IMR-90 (cell line): Measurements from ENCODE around the gene ARHGEF12. TPM values are rescaled to one million over a fixed set of nuclear protein-coding genes. Genes with fewer than 3 reads are reported as not detected.

Experiments
- ATAC-seq: fragments of 200-7000 bp; cut with Tn5 transposase; 2 replicates; pipeline ENCODE4 v1.9.1; 2020; ENCODE audit warnings: low read depth, mild to moderate bottlenecking, moderate library complexity
- BruUV-seq: library from RNA; stranded (reverse); fragments of 400-500 nt; replicated peaks from 2 replicates; lab custom pipeline; 2021; lab: Mats Ljungman, UMichigan
- CTCF ChIA-PET: fragments of 300-600 bp; formaldehyde crosslinking; extraction: SDS; loops from one replicate; lab custom pipeline; 2021; ENCODE audit warnings: antibody characterized with exemption; lab: Yijun Ruan, JAX
- POLR2A ChIA-PET: fragments of 300-600 bp; sonication (Branson Sonifier 250); formaldehyde crosslinking; loops from one replicate; lab custom pipeline; 2022; ENCODE audit warnings: antibody characterized with exemption; ENCODE audit not compliant: unreplicated experiment; lab: Charles Lee
- DNase-seq: peaks from one replicate; pipeline ENCODE4 v3.0.0; 2013
- H2AFZ ChIP-seq: replicated peaks from 2 replicates; pipeline ENCODE3; 2013; ENCODE audit warnings: low read length, mild to moderate bottlenecking; ENCODE audit not compliant: poor library complexity
- H2AK5ac ChIP-seq: 2 replicates; pipeline ENCODE4 v1.6.1; 2013; ENCODE audit warnings: low read depth, low read length, inconsistent platforms
- H2AK9ac ChIP-seq: replicated peaks from 2 replicates; pipeline ENCODE3; 2013; ENCODE audit warnings: mild to moderate bottlenecking, low read depth, low read length, moderate library complexity; ENCODE audit not compliant: poor library complexity
- H2BK120ac ChIP-seq: 2 replicates; pipeline ENCODE4 v1.6.1; 2013; ENCODE audit warnings: low read depth, low read length, inconsistent platforms
- H2BK15ac ChIP-seq: 3 replicates; pipeline ENCODE4 v1.6.1; 2013; ENCODE audit warnings: low read depth, low read length, inconsistent platforms
- H2BK20ac ChIP-seq: 2 replicates; pipeline ENCODE4 v1.6.1; 2013; ENCODE audit warnings: low read depth, mild to moderate bottlenecking, inconsistent platforms, low read length, moderate library complexity
- H2BK5ac ChIP-seq: 2 replicates; pipeline ENCODE4 v1.6.1; 2013; ENCODE audit warnings: mild to moderate bottlenecking, low read depth, low read length, inconsistent platforms; ENCODE audit not compliant: poor library complexity, severe bottlenecking
- H3K14ac ChIP-seq: replicated peaks from 2 replicates; pipeline ENCODE4 v1.6.1; 2013; ENCODE audit warnings: low read depth, low read length, inconsistent platforms
- H3K18ac ChIP-seq: 2 replicates; pipeline ENCODE4 v1.6.1; 2013; ENCODE audit warnings: low read depth, low read length, control low read depth
- H3K23ac ChIP-seq: 2 replicates; pipeline ENCODE4 v1.6.1; 2013; ENCODE audit warnings: low read depth, low read length, inconsistent platforms
- H3K27ac ChIP-seq: 2 replicates; pipeline ENCODE4 v1.5.1; 2013; ENCODE audit warnings: mild to moderate bottlenecking, control low read depth, low read length; ENCODE audit not compliant: insufficient read depth
- H3K27me3 ChIP-seq: 2 replicates; pipeline ENCODE4 v1.6.1; 2013; ENCODE audit warnings: low read length; ENCODE audit not compliant: control insufficient read depth, insufficient read depth
- H3K36me3 ChIP-seq: 2 replicates; pipeline ENCODE4 v1.6.1; 2013; ENCODE audit warnings: low read length, mixed read lengths; ENCODE audit not compliant: control insufficient read depth, insufficient read depth
- H3K4ac ChIP-seq: 2 replicates; pipeline ENCODE4 v1.6.1; 2013; ENCODE audit warnings: low read depth, low read length, inconsistent platforms
- H3K4me1 ChIP-seq: 2 replicates; pipeline ENCODE4 v1.6.1; 2013; ENCODE audit warnings: low read length, mixed read lengths; ENCODE audit not compliant: control insufficient read depth, insufficient read depth
- H3K4me2 ChIP-seq: 2 replicates; pipeline ENCODE4 v1.6.1; 2013; ENCODE audit warnings: low read depth, mild to moderate bottlenecking, control low read depth, low read length, moderate library complexity
- H3K4me3 ChIP-seq: 2 replicates; pipeline ENCODE4 v1.5.1; 2013; ENCODE audit warnings: low read depth, mild to moderate bottlenecking, control low read depth, low read length, moderate library complexity; ENCODE audit not compliant: insufficient read depth
- H3K56ac ChIP-seq: 2 replicates; pipeline ENCODE4 v1.6.1; 2013; ENCODE audit warnings: low read length, inconsistent platforms; ENCODE audit not compliant: insufficient read depth; ENCODE audit errors: extremely low read depth
- H3K79me1 ChIP-seq, 2 experiments: 2 replicates each; pipeline ENCODE4 v1.6.1; 2013; ENCODE audit warnings: low read length in 2 of 2, inconsistent platforms in 1 of 2, low read depth in 1 of 2
- H3K9ac ChIP-seq: 2 replicates; pipeline ENCODE4 v1.6.1; 2013; ENCODE audit warnings: low read depth, low read length, control low read depth
- H3K9me1 ChIP-seq: 2 replicates; pipeline ENCODE4 v1.6.1; 2013; ENCODE audit warnings: low read length, inconsistent platforms; ENCODE audit not compliant: insufficient read depth
- H3K9me3 ChIP-seq: 2 replicates; pipeline ENCODE4 v1.6.1; 2013; ENCODE audit warnings: low read length; ENCODE audit not compliant: control insufficient read depth, insufficient read depth
- H4K20me1 ChIP-seq: 2 replicates; pipeline ENCODE4 v1.6.1; 2013; ENCODE audit warnings: low read length, inconsistent platforms; ENCODE audit not compliant: insufficient read depth
- H4K5ac ChIP-seq: 2 replicates; pipeline ENCODE4 v1.6.1; 2013; ENCODE audit warnings: mild to moderate bottlenecking, low read depth, low read length, control low read depth
- H4K8ac ChIP-seq, 2 experiments: 2 replicates each; pipeline ENCODE4 v1.6.1; 2013; ENCODE audit warnings: low read depth in 2 of 2, low read length in 2 of 2, control low read depth in 1 of 2, inconsistent platforms in 1 of 2
- H4K91ac ChIP-seq: 2 replicates; pipeline ENCODE4 v1.6.1; 2013; ENCODE audit warnings: low read depth, low read length, inconsistent platforms; ENCODE audit not compliant: insufficient read depth
- BHLHE40 ChIP-seq: fragments of 150-350 bp; IDR thresholded peaks from 2 replicates; pipeline ENCODE4 v1.6.1; 2016; ENCODE audit warnings: mild to moderate bottlenecking, low read depth, low read length
- MAFK ChIP-seq: IDR thresholded peaks from 2 replicates; pipeline ENCODE4 v1.6.1; 2012; ENCODE audit warnings: low read depth, low read length, improper control_type of control experiment
- MAZ ChIP-seq: IDR thresholded peaks from 2 replicates; pipeline ENCODE4 v1.6.1; 2012; ENCODE audit warnings: low read depth, mild to moderate bottlenecking, low read length, improper control_type of control experiment, moderate library complexity, borderline replicate concordance
- MXI1 ChIP-seq: IDR thresholded peaks from 2 replicates; pipeline ENCODE4 v1.6.1; 2012; ENCODE audit warnings: low read depth, mild to moderate bottlenecking, low read length, moderate library complexity, borderline replicate concordance
- RCOR1 ChIP-seq: IDR thresholded peaks from 2 replicates; pipeline ENCODE4 v1.6.1; 2012; ENCODE audit warnings: mild to moderate bottlenecking, low read length, improper control_type of control experiment; ENCODE audit not compliant: insufficient replicate concordance
- SMC3 ChIP-seq: fragments of 150-350 bp; IDR thresholded peaks from 2 replicates; pipeline ENCODE4 v1.6.1; 2016; ENCODE audit warnings: low read depth, mild to moderate bottlenecking, antibody characterized with exemption, low read length, moderate library complexity
- WGBS, 2 experiments: methylation state at CpG; one replicate each; pipeline versions ENCODE4 v1.1.5 to v1.1.7; 2013; ENCODE audit warnings: missing lambda C conversion rate in 2 of 2; ENCODE audit not compliant: insufficient read length in 1 of 2; ENCODE audit errors: extremely low coverage in 2 of 2; 5-methylcytosine and 5-hydroxymethylcytosine counted together
- dilution Hi-C: fragments of 300-500 bp; cut with HindIII; formaldehyde crosslinking; loops from one replicate; pipeline ENCODE4 v1.14.3; 2018; ENCODE audit warnings: low sequenced_read_pairs; ENCODE audit not compliant: unreplicated experiment
- in situ Hi-C: fragments of 300-500 bp; cut with MboI; formaldehyde crosslinking; loops from 3 replicates; pipeline ENCODE4 v1.14.3; 2019; ENCODE audit warnings: low sequenced_read_pairs, inconsistent platforms, mixed read lengths
- intact Hi-C: fragments of 100-400 bp; cut with micrococcal nuclease; formaldehyde crosslinking; loops from 2 replicates; pipeline ENCODE4 v1.10.0; 2022
- polyA plus RNA-seq, 3 experiments: library from polyadenylated mRNA; depleted of rRNA; stranded (reverse); fragments of >200 nt; gene quantifications; 2 replicates each; pipeline ENCODE4 v1.2.3, GENCODE V29; 2012; ENCODE audit warnings: low replicate concordance in 1 of 3
- total RNA-seq: library from RNA; depleted of rRNA; stranded (reverse); fragments of >200 nt; gene quantifications from 2 replicates; pipeline ENCODE4 v1.2.3, GENCODE V29; 2012
- TF ChIP-seq, protein P1 (sequence below): fragments of 150-350 bp; IDR thresholded peaks from 2 replicates; pipeline ENCODE4 v1.6.1; 2016; ENCODE audit warnings: low read depth, mild to moderate bottlenecking, low read length, moderate library complexity, borderline replicate concordance
- TF ChIP-seq, protein P2 (sequence below): conservative IDR thresholded peaks from 2 replicates; pipeline ENCODE4 v1.5.1; 2012; ENCODE audit warnings: mild to moderate bottlenecking, low read depth, low read length, improper control_type of control experiment

Gene ARHGEF12
- total and polyA plus RNA-seq, 2 of the 4 experiments (the other 2 are of a cell fraction) = 25.5 to 115 TPM

DNA sequence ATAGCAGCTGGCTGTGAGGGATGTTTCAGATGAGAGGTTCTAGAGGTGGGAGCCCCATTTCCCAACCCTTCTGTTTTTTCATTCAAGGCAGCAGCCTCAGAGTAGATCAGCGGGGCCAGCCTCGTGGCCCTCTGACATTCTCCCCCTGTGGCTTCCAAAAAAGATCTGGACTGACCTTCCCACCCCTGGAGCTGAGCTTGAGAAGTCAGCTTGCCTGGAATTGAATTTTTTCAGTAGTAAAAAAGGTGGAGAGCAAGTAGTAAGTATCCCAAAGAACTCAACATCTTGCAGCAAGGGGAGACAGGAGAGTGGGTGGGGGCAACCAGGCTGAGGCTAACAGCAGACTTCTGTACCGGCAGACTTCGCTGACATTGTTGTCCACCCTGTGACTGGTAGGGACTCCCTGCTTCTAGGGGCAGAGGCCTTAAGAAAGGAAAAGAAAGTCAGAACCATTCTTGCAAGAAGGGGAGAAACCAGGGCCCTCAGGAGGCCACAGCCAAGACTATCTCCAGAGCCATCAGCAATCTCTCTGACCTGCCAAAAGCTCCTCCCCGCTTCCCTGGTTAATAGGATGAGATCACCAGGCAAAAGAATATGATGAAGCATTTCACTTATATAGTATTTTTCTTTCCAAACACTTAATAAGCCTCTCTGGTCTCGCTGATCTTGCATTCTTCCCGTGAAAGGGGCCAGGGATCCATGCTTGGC, 173.3 kb downstream of the ARHGEF12 start:
- H3K9me3 ChIP-seq = no peaks in the 10 kb centered on the region
- no peaks in the 10 kb centered on the region for H3K4me1 ChIP-seq
- H3K79me1 ChIP-seq = no peaks in the 10 kb centered on the region
- H4K91ac ChIP-seq = no peak overlapping the region
- no TSS peak for BruUV-seq
- H3K27me3 ChIP-seq = peaks cover 4% of the 10 kb centered on the region
- no peak overlapping the region for H3K4me2 ChIP-seq
- H3K23ac ChIP-seq = no peak overlapping the region
- no peaks in the 10 kb centered on the region for H4K20me1 ChIP-seq
- ATAC-seq (no peak), DNase-seq (no peak)
- intact Hi-C loops = loop anchor here (2.0 to 10.0 kb wide), 2 partner anchors 205 to 1081 kb away; no protein-coding TSS in a partner anchor
- no peak overlapping the region for H4K8ac ChIP-seq
- no peak overlapping the region for H3K4me3 ChIP-seq
- H3K14ac ChIP-seq = no peak overlapping the region
- dilution Hi-C loops = no loop called here
- no peak overlapping the region for H3K27ac ChIP-seq
- no peak overlapping the region for H3K9ac ChIP-seq
- no peak overlapping the region for H4K5ac ChIP-seq
- ChIA-PET POLR2A (no interaction called here), CTCF (interaction anchor here (0.6 to 2.3 kb wide), 2 partner anchors 176 to 812 kb away, joined by 5 to 22 read pairs; no protein-coding TSS in a partner anchor)
- no peak overlapping the region for H2BK120ac ChIP-seq
- H3K36me3 ChIP-seq = no peaks in the 10 kb centered on the region
- H3K9me1 ChIP-seq = no peaks in the 10 kb centered on the region
- H2AK5ac ChIP-seq = no peak overlapping the region
- in situ Hi-C loops = loop anchor here (5.0 to 10.0 kb wide), 4 partner anchors 178 to 585 kb away; no protein-coding TSS in a partner anchor
- no peak overlapping the region for H3K56ac ChIP-seq
- no peak overlapping the region for H2BK5ac ChIP-seq
- no peak overlapping the region for H3K18ac ChIP-seq
- no CpG with 5 or more reads among the region's 7 CpGs for WGBS, 2 experiments
- TF ChIP-seq MAZ = no peak
- no peak for TF ChIP-seq MAFK
- TF ChIP-seq SMC3 = no peak
- no peak for TF ChIP-seq RCOR1
- TF ChIP-seq, protein P1, sequence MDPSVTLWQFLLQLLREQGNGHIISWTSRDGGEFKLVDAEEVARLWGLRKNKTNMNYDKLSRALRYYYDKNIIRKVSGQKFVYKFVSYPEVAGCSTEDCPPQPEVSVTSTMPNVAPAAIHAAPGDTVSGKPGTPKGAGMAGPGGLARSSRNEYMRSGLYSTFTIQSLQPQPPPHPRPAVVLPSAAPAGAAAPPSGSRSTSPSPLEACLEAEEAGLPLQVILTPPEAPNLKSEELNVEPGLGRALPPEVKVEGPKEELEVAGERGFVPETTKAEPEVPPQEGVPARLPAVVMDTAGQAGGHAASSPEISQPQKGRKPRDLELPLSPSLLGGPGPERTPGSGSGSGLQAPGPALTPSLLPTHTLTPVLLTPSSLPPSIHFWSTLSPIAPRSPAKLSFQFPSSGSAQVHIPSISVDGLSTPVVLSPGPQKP = no peak
- TF ChIP-seq, protein P2, sequence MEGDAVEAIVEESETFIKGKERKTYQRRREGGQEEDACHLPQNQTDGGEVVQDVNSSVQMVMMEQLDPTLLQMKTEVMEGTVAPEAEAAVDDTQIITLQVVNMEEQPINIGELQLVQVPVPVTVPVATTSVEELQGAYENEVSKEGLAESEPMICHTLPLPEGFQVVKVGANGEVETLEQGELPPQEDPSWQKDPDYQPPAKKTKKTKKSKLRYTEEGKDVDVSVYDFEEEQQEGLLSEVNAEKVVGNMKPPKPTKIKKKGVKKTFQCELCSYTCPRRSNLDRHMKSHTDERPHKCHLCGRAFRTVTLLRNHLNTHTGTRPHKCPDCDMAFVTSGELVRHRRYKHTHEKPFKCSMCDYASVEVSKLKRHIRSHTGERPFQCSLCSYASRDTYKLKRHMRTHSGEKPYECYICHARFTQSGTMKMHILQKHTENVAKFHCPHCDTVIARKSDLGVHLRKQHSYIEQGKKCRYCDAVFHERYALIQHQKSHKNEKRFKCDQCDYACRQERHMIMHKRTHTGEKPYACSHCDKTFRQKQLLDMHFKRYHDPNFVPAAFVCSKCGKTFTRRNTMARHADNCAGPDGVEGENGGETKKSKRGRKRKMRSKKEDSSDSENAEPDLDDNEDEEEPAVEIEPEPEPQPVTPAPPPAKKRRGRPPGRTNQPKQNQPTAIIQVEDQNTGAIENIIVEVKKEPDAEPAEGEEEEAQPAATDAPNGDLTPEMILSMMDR = no peak
- no peak for TF ChIP-seq MXI1
- TF ChIP-seq BHLHE40 = no peak
- H2AFZ ChIP-seq = no peak overlapping the region
- H3K4ac ChIP-seq = no peak overlapping the region
- no peak overlapping the region for H2BK15ac ChIP-seq
- no peak overlapping the region for H2AK9ac ChIP-seq
- H2BK20ac ChIP-seq = no peak overlapping the region
